Tibial nerve (tissue), 4 donors: ENCODE results near the gene UMOD.

Experiments used
- CTCF ChIP-seq, 5 experiments: fragments of 200-600 bp in 3 of 5; fragments of 450-650 bp in 2 of 5; sonication (generic) in 3 of 5; IDR thresholded peaks; one replicate each; pipeline ENCODE4 v1.5.1; 2016 to 2019; ENCODE audit warnings: antibody characterized with exemption in 5 of 5, mild to moderate bottlenecking in 3 of 5, moderate library complexity in 2 of 5
- EP300 ChIP-seq, 2 donors: sonication (generic); formaldehyde crosslinking; IDR thresholded peaks; one replicate each; pipeline ENCODE4 v1.6.1; 2017; ENCODE audit warnings: antibody characterized with exemption in 2 of 2, mild to moderate bottlenecking in 1 of 2
- POLR2A ChIP-seq, 2 donors: fragments of 450-650 bp; IDR thresholded peaks; one replicate each; pipeline ENCODE4 v1.6.1; 2017; ENCODE audit warnings: antibody characterized with exemption in 2 of 2, mild to moderate bottlenecking in 2 of 2, moderate library complexity in 2 of 2

GRCh38 chr16:20372701-20373100, 20.2 kb upstream of the UMOD start:
- no peak for TF ChIP-seq POLR2A (IDR thresholded peaks at IDR 0.05)
- no peak for TF ChIP-seq CTCF (IDR thresholded peaks at IDR 0.05)
- no peak for TF ChIP-seq EP300 (IDR thresholded peaks at IDR 0.05)
